Thyroid gland (tissue), 4 donors: Measurements from ENCODE around the gene FKBP2.

Source experiments
- CTCF ChIP-seq, 6 experiments: fragments of 200-600 bp in 3 of 6; fragments of 450-650 bp in 3 of 6; sonication (generic) in 3 of 6; IDR thresholded peaks; one replicate each; pipeline ENCODE4 v1.5.1; 2016 to 2019; ENCODE audit warnings: antibody characterized with exemption in 6 of 6, mild to moderate bottlenecking in 2 of 6, inconsistent platforms in 1 of 6, moderate library complexity in 1 of 6
- POLR2A ChIP-seq, 2 donors: fragments of 450-650 bp; IDR thresholded peaks; one replicate each; pipeline ENCODE4 v1.6.1; 2017; ENCODE audit warnings: antibody characterized with exemption in 2 of 2, mild to moderate bottlenecking in 2 of 2, moderate library complexity in 1 of 2

- TF ChIP-seq CTCF (IDR thresholded peaks at IDR 0.05), result no peak
- peak in 1 of 2 donors; percentile 22 for TF ChIP-seq POLR2A (IDR thresholded peaks at IDR 0.05)
These were observed 26.5 kb downstream of the FKBP2 start for GRCh38 chr11:64267207-64267945.
